SU-DHL-6 (cell line): ENCODE results near the gene MEF2D.

Experiments
- CTCF ChIP-seq: fragments of 200-600 bp; sonication (generic); IDR thresholded peaks from one replicate; pipeline ENCODE4 v1.5.1; 2017; ENCODE audit warnings: antibody characterized with exemption, mild to moderate bottlenecking, low read length, moderate library complexity; ENCODE audit not compliant: insufficient read depth, poor library complexity, severe bottlenecking
- EZH2phosphoT487 ChIP-seq: fragments of 200-600 bp; sonication (generic), shearing (Covaris generic); conservative IDR thresholded peaks from 2 replicates; pipeline ENCODE4 v1.6.1; 2018; ENCODE audit warnings: mild to moderate bottlenecking, antibody characterized with exemption, low read length, moderate library complexity, mixed read lengths

GRCh38 chr1:156523801-156524480, 23.4 kb upstream of the MEF2D start:
- no peak for TF ChIP-seq CTCF
- TF ChIP-seq EZH2phosphoT487, result no peak
